ENCODE results near the gene CBR3. TPM values are rescaled to one million over a fixed set of nuclear protein-coding genes. Genes with fewer than 3 reads are reported as not detected.

CBR3 gene
- total and polyA plus RNA-seq, 2 donors (not counting 3 experiments of a cell fraction or from before 2014, with no cell fraction given) = 9.7 to 13.3 TPM

DNA sequence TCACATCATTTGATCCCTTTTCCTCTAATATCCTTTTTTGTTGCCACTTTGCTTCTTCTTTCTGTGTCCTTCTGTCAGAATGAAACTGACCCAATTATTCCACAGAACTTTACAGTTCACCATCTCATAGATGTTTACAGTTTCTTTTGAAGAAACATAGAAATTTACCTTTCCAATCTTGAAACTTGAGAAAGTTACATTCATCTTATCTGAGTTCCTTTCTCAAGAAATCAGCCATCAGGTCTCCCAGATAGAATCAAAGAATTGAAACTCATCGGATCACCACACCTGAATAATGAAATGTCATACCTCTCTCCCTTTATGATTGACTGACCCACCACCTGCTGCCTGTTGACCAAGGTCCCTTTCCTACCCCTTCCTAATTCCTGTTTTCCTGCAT is 41.4 kb upstream of the CBR3 start:
- H3K4me2 ChIP-seq (ENCODE audit: insufficient read depth, low read length) = no peak overlapping the region
- no peak overlapping the region for H3K27ac ChIP-seq (ENCODE audit: insufficient read depth, low read depth, low read length)
- intact Hi-C loops (cut with micrococcal nuclease) = no loop called here
- DNase-seq (ENCODE audit: low read depth, low spot score) = no peak
- H3K4me3 ChIP-seq (replicated peaks in 1 of 3; ENCODE audit: insufficient read depth in 1 of 3, low read depth in 1 of 3, low read length in 3 of 3) = no peak overlapping the region
- no peak overlapping the region for H3K9ac ChIP-seq (replicated peaks; ENCODE audit: extremely low read depth, insufficient read depth, low read length)
- POLR2A ChIA-PET = no interaction called here
- no peaks in the 10 kb centered on the region for H3K36me3 ChIP-seq (ENCODE audit: control insufficient read depth in 2 of 2, extremely low read depth in 1 of 2, insufficient read depth in 2 of 2, low read length in 2 of 2)
- H3K4me1 ChIP-seq (ENCODE audit: control insufficient read depth, extremely low read depth, insufficient read depth, low read length) = peaks cover 3% of the 10 kb centered on the region
- no peaks in the 10 kb centered on the region for H4K20me1 ChIP-seq (replicated peaks; ENCODE audit: control insufficient read depth, extremely low read depth, insufficient read depth, low read length)
- peaks cover 5 to 10% of the 10 kb centered on the region in 2 experiments for H3K27me3 ChIP-seq (ENCODE audit: control insufficient read depth in 2 of 2, insufficient read depth in 2 of 2, low read length in 2 of 2)
- no peak for TF ChIP-seq FOS (IDR thresholded peaks at IDR 0.05; ENCODE audit: borderline replicate concordance, insufficient read depth, low read length)
- TF ChIP-seq, protein P1, sequence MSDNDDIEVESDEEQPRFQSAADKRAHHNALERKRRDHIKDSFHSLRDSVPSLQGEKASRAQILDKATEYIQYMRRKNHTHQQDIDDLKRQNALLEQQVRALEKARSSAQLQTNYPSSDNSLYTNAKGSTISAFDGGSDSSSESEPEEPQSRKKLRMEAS (IDR thresholded peaks at IDR 0.05; ENCODE audit: insufficient read depth, insufficient read length) = no peak
- TF ChIP-seq, protein P2, sequence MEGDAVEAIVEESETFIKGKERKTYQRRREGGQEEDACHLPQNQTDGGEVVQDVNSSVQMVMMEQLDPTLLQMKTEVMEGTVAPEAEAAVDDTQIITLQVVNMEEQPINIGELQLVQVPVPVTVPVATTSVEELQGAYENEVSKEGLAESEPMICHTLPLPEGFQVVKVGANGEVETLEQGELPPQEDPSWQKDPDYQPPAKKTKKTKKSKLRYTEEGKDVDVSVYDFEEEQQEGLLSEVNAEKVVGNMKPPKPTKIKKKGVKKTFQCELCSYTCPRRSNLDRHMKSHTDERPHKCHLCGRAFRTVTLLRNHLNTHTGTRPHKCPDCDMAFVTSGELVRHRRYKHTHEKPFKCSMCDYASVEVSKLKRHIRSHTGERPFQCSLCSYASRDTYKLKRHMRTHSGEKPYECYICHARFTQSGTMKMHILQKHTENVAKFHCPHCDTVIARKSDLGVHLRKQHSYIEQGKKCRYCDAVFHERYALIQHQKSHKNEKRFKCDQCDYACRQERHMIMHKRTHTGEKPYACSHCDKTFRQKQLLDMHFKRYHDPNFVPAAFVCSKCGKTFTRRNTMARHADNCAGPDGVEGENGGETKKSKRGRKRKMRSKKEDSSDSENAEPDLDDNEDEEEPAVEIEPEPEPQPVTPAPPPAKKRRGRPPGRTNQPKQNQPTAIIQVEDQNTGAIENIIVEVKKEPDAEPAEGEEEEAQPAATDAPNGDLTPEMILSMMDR (IDR thresholded peaks at IDR 0.05; ENCODE audit: extremely low read depth in 1 of 2, insufficient read depth in 1 of 2, low read depth in 1 of 2, low read length in 2 of 2) = no peak
- TF ChIP-seq EZH2 (IDR thresholded peaks at IDR 0.05; ENCODE audit: borderline replicate concordance, low read depth, low read length, severe bottlenecking) = no peak
- TF ChIP-seq JUN (IDR thresholded peaks at IDR 0.05; ENCODE audit: borderline replicate concordance, insufficient read depth, insufficient read length, low read depth) = no peak
- no peak for TF ChIP-seq MYC (IDR thresholded peaks at IDR 0.05; ENCODE audit: low read depth, low read length)
- no peak for TF ChIP-seq POLR2A (IDR thresholded peaks at IDR 0.05; ENCODE audit: low read depth, low read length)
- TF ChIP-seq GATA2 (IDR thresholded peaks at IDR 0.05; ENCODE audit: insufficient read depth, insufficient read length, low read depth, low read length) = no peak
- TF ChIP-seq POLR2AphosphoS5 (IDR thresholded peaks at IDR 0.05; ENCODE audit: insufficient read depth, low read depth, low read length) = no peak
- H3K9me3 ChIP-seq (replicated peaks; ENCODE audit: control insufficient read depth, insufficient read depth, low read length) = peaks cover 5% of the 10 kb centered on the region
- FAIRE-seq = no peak
- BruUV-seq (replicated peaks) = no TSS peak
- CTCF ChIA-PET = no interaction called here
- H2AFZ ChIP-seq (ENCODE audit: low read depth, low read length) = no peak overlapping the region
- dilution Hi-C loops (cut with MboI; ENCODE audit: extremely low pct_ligation_motif_present, low sequenced_read_pairs) = no loop called here
- no peaks in the 10 kb centered on the region for H3K79me2 ChIP-seq (ENCODE audit: control insufficient read depth, insufficient read depth, low read length)
- H3K9me1 ChIP-seq (replicated peaks; ENCODE audit: control insufficient read depth, extremely low read depth, insufficient read depth, low read length) = no peaks in the 10 kb centered on the region

Measured in endothelial cell of umbilical vein (primary cell).